Esophagus muscularis mucosa (tissue), 4 donors: ENCODE results near the gene PODXL2.

Source experiments
- EP300 ChIP-seq: sonication (generic); formaldehyde crosslinking; IDR thresholded peaks from one replicate; pipeline ENCODE4 v1.6.1; 2017; ENCODE audit warnings: antibody characterized with exemption
- POLR2A ChIP-seq: fragments of 450-650 bp; IDR thresholded peaks from one replicate; pipeline ENCODE4 v1.6.1; 2017; ENCODE audit warnings: antibody characterized with exemption, moderate library complexity, mild to moderate bottlenecking, low read depth
- POLR2AphosphoS5 ChIP-seq, 2 donors: sonication (generic); formaldehyde crosslinking; IDR thresholded peaks; one replicate each; pipeline ENCODE4 v1.6.1; 2017; ENCODE audit warnings: antibody characterized with exemption in 2 of 2
- TF ChIP-seq, protein P1 (sequence below), 3 experiments: fragments of 200-600 bp in 2 of 3; fragments of 450-650 bp in 1 of 3; sonication (generic) in 2 of 3; IDR thresholded peaks; one replicate each; pipeline ENCODE4 v1.5.1; 2017 to 2019; ENCODE audit warnings: antibody characterized with exemption in 3 of 3, mild to moderate bottlenecking in 2 of 3, moderate library complexity in 1 of 3

DNA sequence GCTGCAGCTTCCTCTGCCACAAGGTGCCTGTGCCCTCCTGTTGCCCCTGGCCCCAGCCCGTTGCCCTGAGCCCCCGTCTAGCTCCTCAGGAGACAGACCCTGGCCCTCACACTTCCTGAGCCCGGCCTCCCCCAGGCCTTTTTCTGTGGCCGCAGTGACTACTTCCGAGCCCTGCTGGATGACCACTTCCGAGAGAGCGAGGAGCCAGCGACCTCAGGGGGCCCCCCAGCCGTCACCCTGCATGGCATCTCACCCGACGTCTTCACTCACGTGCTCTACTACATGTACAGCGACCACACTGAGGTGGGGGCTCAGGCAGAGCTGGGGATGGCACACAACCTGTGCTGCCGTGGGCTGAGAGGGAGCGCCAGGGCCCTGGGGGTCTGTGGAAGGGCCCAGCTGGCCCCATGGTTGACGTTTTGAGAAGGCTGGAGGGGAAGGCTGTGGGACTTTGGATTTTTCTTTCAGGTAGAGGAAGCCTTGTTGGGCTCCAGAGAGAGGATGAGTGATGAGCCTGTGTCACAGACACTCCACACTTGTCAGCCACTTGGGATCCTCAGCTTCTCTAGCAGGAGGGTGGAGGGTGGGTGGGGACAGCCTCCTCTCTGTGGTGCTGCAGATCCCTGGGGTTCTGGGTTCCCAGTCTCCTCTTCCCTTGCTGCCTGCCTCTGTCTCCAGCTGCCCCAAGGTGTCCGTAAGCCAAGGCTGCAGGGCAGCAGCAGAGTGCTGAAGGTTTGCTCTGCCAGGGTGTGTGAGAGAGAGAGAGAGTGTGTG, 48.7 kb downstream of the PODXL2 start:
- TF ChIP-seq, protein P1, sequence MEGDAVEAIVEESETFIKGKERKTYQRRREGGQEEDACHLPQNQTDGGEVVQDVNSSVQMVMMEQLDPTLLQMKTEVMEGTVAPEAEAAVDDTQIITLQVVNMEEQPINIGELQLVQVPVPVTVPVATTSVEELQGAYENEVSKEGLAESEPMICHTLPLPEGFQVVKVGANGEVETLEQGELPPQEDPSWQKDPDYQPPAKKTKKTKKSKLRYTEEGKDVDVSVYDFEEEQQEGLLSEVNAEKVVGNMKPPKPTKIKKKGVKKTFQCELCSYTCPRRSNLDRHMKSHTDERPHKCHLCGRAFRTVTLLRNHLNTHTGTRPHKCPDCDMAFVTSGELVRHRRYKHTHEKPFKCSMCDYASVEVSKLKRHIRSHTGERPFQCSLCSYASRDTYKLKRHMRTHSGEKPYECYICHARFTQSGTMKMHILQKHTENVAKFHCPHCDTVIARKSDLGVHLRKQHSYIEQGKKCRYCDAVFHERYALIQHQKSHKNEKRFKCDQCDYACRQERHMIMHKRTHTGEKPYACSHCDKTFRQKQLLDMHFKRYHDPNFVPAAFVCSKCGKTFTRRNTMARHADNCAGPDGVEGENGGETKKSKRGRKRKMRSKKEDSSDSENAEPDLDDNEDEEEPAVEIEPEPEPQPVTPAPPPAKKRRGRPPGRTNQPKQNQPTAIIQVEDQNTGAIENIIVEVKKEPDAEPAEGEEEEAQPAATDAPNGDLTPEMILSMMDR (IDR thresholded peaks at IDR 0.05), result no peak
- TF ChIP-seq POLR2A (no peak), POLR2AphosphoS5 (IDR thresholded peaks at IDR 0.05) (no peak), EP300 (no peak)
